Measurements from ENCODE around the gene DHH.

DNA sequence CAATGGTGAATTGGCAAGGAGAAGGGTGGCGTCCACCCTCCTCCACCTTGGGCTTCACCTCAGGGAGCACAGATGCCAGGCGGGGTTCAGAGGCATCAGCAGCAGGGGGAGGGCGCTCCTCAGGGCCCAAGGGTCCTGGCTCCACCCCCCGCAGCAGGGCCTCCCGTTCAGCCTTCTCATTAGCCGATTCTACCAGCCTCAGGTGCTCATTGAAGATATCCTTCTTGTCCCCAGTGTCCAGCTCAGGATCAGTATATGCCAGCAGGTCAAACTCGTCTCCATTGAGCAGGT, 56.7 kb downstream of the DHH start:
- TF ChIP-seq JUNB (IDR thresholded peaks at IDR 0.05; ENCODE audit: unreplicated experiment) (no peak), EZH2 (IDR thresholded peaks at IDR 0.05; ENCODE audit: low read depth, unreplicated experiment) (no peak), POLR2AphosphoS5 (IDR thresholded peaks at IDR 0.05; ENCODE audit: low read depth) (no peak), EZH2phosphoT487 (IDR thresholded peaks at IDR 0.05; ENCODE audit: unreplicated experiment) (no peak), STAT1 (IDR thresholded peaks at IDR 0.05; ENCODE audit: unreplicated experiment) (no peak), CREB1 (CRISPR knock-in tag; IDR thresholded peaks at IDR 0.05; ENCODE audit: low read depth) (no peak), ZNF114 (CRISPR knock-in tag; IDR thresholded peaks at IDR 0.05) (no peak)
- TF ChIP-seq, protein P1, sequence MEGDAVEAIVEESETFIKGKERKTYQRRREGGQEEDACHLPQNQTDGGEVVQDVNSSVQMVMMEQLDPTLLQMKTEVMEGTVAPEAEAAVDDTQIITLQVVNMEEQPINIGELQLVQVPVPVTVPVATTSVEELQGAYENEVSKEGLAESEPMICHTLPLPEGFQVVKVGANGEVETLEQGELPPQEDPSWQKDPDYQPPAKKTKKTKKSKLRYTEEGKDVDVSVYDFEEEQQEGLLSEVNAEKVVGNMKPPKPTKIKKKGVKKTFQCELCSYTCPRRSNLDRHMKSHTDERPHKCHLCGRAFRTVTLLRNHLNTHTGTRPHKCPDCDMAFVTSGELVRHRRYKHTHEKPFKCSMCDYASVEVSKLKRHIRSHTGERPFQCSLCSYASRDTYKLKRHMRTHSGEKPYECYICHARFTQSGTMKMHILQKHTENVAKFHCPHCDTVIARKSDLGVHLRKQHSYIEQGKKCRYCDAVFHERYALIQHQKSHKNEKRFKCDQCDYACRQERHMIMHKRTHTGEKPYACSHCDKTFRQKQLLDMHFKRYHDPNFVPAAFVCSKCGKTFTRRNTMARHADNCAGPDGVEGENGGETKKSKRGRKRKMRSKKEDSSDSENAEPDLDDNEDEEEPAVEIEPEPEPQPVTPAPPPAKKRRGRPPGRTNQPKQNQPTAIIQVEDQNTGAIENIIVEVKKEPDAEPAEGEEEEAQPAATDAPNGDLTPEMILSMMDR (conservative IDR thresholded peaks at IDR 0.05; ENCODE audit: low read depth in 2 of 2) = no peak
- TF ChIP-seq, protein P2, sequence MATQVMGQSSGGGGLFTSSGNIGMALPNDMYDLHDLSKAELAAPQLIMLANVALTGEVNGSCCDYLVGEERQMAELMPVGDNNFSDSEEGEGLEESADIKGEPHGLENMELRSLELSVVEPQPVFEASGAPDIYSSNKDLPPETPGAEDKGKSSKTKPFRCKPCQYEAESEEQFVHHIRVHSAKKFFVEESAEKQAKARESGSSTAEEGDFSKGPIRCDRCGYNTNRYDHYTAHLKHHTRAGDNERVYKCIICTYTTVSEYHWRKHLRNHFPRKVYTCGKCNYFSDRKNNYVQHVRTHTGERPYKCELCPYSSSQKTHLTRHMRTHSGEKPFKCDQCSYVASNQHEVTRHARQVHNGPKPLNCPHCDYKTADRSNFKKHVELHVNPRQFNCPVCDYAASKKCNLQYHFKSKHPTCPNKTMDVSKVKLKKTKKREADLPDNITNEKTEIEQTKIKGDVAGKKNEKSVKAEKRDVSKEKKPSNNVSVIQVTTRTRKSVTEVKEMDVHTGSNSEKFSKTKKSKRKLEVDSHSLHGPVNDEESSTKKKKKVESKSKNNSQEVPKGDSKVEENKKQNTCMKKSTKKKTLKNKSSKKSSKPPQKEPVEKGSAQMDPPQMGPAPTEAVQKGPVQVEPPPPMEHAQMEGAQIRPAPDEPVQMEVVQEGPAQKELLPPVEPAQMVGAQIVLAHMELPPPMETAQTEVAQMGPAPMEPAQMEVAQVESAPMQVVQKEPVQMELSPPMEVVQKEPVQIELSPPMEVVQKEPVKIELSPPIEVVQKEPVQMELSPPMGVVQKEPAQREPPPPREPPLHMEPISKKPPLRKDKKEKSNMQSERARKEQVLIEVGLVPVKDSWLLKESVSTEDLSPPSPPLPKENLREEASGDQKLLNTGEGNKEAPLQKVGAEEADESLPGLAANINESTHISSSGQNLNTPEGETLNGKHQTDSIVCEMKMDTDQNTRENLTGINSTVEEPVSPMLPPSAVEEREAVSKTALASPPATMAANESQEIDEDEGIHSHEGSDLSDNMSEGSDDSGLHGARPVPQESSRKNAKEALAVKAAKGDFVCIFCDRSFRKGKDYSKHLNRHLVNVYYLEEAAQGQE (IDR thresholded peaks at IDR 0.05; ENCODE audit: unreplicated experiment) = no peak
- TF ChIP-seq, protein P3, sequence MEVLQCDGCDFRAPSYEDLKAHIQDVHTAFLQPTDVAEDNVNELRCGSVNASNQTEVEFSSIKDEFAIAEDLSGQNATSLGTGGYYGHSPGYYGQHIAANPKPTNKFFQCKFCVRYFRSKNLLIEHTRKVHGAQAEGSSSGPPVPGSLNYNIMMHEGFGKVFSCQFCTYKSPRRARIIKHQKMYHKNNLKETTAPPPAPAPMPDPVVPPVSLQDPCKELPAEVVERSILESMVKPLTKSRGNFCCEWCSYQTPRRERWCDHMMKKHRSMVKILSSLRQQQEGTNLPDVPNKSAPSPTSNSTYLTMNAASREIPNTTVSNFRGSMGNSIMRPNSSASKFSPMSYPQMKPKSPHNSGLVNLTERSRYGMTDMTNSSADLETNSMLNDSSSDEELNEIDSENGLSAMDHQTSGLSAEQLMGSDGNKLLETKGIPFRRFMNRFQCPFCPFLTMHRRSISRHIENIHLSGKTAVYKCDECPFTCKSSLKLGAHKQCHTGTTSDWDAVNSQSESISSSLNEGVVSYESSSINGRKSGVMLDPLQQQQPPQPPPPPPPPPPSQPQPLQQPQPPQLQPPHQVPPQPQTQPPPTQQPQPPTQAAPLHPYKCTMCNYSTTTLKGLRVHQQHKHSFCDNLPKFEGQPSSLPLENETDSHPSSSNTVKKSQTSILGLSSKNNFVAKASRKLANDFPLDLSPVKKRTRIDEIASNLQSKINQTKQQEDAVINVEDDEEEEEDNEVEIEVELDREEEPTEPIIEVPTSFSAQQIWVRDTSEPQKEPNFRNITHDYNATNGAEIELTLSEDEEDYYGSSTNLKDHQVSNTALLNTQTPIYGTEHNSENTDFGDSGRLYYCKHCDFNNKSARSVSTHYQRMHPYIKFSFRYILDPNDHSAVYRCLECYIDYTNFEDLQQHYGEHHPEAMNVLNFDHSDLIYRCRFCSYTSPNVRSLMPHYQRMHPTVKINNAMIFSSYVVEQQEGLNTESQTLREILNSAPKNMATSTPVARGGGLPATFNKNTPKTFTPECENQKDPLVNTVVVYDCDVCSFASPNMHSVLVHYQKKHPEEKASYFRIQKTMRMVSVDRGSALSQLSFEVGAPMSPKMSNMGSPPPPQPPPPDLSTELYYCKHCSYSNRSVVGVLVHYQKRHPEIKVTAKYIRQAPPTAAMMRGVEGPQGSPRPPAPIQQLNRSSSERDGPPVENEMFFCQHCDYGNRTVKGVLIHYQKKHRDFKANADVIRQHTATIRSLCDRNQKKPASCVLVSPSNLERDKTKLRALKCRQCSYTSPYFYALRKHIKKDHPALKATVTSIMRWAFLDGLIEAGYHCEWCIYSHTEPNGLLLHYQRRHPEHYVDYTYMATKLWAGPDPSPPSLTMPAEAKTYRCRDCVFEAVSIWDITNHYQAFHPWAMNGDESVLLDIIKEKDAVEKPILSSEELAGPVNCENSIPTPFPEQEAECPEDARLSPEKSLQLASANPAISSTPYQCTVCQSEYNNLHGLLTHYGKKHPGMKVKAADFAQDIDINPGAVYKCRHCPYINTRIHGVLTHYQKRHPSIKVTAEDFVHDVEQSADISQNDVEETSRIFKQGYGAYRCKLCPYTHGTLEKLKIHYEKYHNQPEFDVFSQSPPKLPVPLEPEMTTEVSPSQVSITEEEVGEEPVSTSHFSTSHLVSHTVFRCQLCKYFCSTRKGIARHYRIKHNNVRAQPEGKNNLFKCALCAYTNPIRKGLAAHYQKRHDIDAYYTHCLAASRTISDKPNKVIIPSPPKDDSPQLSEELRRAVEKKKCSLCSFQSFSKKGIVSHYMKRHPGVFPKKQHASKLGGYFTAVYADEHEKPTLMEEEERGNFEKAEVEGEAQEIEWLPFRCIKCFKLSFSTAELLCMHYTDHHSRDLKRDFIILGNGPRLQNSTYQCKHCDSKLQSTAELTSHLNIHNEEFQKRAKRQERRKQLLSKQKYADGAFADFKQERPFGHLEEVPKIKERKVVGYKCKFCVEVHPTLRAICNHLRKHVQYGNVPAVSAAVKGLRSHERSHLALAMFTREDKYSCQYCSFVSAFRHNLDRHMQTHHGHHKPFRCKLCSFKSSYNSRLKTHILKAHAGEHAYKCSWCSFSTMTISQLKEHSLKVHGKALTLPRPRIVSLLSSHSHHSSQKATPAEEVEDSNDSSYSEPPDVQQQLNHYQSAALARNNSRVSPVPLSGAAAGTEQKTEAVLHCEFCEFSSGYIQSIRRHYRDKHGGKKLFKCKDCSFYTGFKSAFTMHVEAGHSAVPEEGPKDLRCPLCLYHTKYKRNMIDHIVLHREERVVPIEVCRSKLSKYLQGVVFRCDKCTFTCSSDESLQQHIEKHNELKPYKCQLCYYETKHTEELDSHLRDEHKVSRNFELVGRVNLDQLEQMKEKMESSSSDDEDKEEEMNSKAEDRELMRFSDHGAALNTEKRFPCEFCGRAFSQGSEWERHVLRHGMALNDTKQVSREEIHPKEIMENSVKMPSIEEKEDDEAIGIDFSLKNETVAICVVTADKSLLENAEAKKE (CRISPR knock-in tag; IDR thresholded peaks at IDR 0.05) = no peak
- TF ChIP-seq, protein P4, sequence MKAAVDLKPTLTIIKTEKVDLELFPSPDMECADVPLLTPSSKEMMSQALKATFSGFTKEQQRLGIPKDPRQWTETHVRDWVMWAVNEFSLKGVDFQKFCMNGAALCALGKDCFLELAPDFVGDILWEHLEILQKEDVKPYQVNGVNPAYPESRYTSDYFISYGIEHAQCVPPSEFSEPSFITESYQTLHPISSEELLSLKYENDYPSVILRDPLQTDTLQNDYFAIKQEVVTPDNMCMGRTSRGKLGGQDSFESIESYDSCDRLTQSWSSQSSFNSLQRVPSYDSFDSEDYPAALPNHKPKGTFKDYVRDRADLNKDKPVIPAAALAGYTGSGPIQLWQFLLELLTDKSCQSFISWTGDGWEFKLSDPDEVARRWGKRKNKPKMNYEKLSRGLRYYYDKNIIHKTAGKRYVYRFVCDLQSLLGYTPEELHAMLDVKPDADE (IDR thresholded peaks at IDR 0.05) = no peak
